HepG2 (cell line): ENCODE measurements around the gene CAPZB. TPM values are rescaled to one million over a fixed set of nuclear protein-coding genes. Genes with fewer than 3 reads are reported as not detected.

Experiments used
- ATAC-seq: fragments of 200-7000 bp; cut with Tn5 transposase; 3 replicates; pipeline ENCODE4 v1.9.1; 2020; ENCODE audit warnings: mild to moderate bottlenecking, moderate library complexity
- BruUV-seq: library from RNA; stranded (reverse); fragments of 400-500 nt; replicated peaks from 2 replicates; lab custom pipeline; 2021; lab: Mats Ljungman, UMichigan
- CTCF ChIA-PET: fragments of 300-600 bp; formaldehyde crosslinking; extraction: SDS; loops from one replicate; lab custom pipeline; 2021; ENCODE audit warnings: low total read pairs, inconsistent platforms, low intra/inter-chr PET ratio; lab: Yijun Ruan, JAX
- POLR2A ChIA-PET: fragments of 350-600 bp; sonication (Branson Sonifier 250); formaldehyde crosslinking; loops from one replicate; lab custom pipeline; 2020; ENCODE audit warnings: antibody characterized with exemption, inconsistent platforms; lab: Yijun Ruan, JAX
- DNase-seq: peaks from one replicate; pipeline ENCODE4 v3.0.0-alpha.2; 2015; ENCODE audit warnings: low spot score
- FAIRE-seq: peaks from 3 replicates; lab custom pipeline; 2011; peaks lifted over from hg19 to GRCh38; lab: Jason Lieb, UNC
- H2AFZ ChIP-seq: one replicate; pipeline ENCODE4 v1.6.1; 2011; ENCODE audit warnings: low read length, inconsistent platforms
- H3K27ac ChIP-seq: fragments of 300-600 bp; 3 replicates; pipeline ENCODE4 v1.8.0; 2011; ENCODE audit warnings: mixed run types, mild to moderate bottlenecking, mixed read lengths, low read length, inconsistent platforms; ENCODE audit not compliant: insufficient read depth; ENCODE audit errors: extremely low read length
- H3K27me3 ChIP-seq, 2 experiments: fragments of 200-600 bp in 1 of 2; 2 replicates in 1 of 2; 3 replicates in 1 of 2; pipeline versions ENCODE4 v1.6.0 to v1.8.0; 2011; ENCODE audit warnings: low read length in 2 of 2, mild to moderate bottlenecking in 2 of 2, moderate library complexity in 2 of 2, inconsistent platforms in 1 of 2; ENCODE audit not compliant: insufficient read depth in 2 of 2, control insufficient read depth in 1 of 2
- H3K36me3 ChIP-seq, 2 experiments: fragments of 200-600 bp in 1 of 2; replicated peaks in 1 of 2; 2 replicates in 1 of 2; 3 replicates in 1 of 2; pipeline versions ENCODE4 v1.5.1 to v1.8.0; 2011; ENCODE audit warnings: low read length in 2 of 2, inconsistent platforms in 1 of 2; ENCODE audit not compliant: insufficient read depth in 2 of 2, control insufficient read depth in 1 of 2
- H3K4me1 ChIP-seq: 2 replicates; pipeline ENCODE4 v1.5.1; 2012; ENCODE audit warnings: low read length, inconsistent platforms; ENCODE audit not compliant: insufficient read depth
- H3K4me2 ChIP-seq: 2 replicates; pipeline ENCODE4 v1.6.0; 2011; ENCODE audit warnings: low read depth, low read length, inconsistent platforms
- H3K4me3 ChIP-seq, 3 experiments: fragments of 200-600 bp in 1 of 3; sonication (generic), shearing (Covaris generic) in 1 of 3; replicated peaks in 1 of 3; 2 replicates each; pipeline ENCODE4 v1.5.1; 2011 to 2016; ENCODE audit warnings: low read length in 3 of 3, inconsistent platforms in 2 of 3, low read depth in 2 of 3, mild to moderate bottlenecking in 2 of 3, control low read depth in 1 of 3, mixed read lengths in 1 of 3; ENCODE audit not compliant: insufficient read depth in 1 of 3
- H3K79me2 ChIP-seq: one replicate; pipeline ENCODE4 v1.6.1; 2011; ENCODE audit warnings: low read length, inconsistent platforms; ENCODE audit not compliant: insufficient read depth
- H3K9ac ChIP-seq: 2 replicates; pipeline ENCODE4 v1.6.0; 2011; ENCODE audit warnings: mild to moderate bottlenecking, low read depth, low read length, inconsistent platforms; ENCODE audit not compliant: insufficient read depth
- H3K9me3 ChIP-seq: 2 replicates; pipeline ENCODE4 v1.5.1; 2012; ENCODE audit warnings: mild to moderate bottlenecking, low read length
- H4K20me1 ChIP-seq: 2 replicates; pipeline ENCODE4 v1.6.0; 2011; ENCODE audit warnings: inconsistent platforms, mild to moderate bottlenecking, low read length, moderate library complexity; ENCODE audit not compliant: insufficient read depth
- MLLT10 ChIP-seq: sonication (generic); formaldehyde crosslinking; IDR thresholded peaks from 2 replicates; pipeline ENCODE4 v1.4.0; 2020; ENCODE audit warnings: missing genetic modification reagents
- ZBTB26 ChIP-seq: IDR thresholded peaks from 2 replicates; pipeline ENCODE4 v1.6.1; 2016; ENCODE audit warnings: missing compliant biosample characterization, missing genetic modification reagents, borderline replicate concordance
- ZNF121 ChIP-seq: sonication (generic); formaldehyde crosslinking; IDR thresholded peaks from 2 replicates; pipeline ENCODE4 v1.5.0; 2020; ENCODE audit warnings: mild to moderate bottlenecking, missing genetic modification reagents
- ZNF501 ChIP-seq: sonication (generic); formaldehyde crosslinking; IDR thresholded peaks from 2 replicates; pipeline ENCODE4 v1.5.1; 2020; ENCODE audit warnings: mild to moderate bottlenecking, moderate library complexity, missing genetic modification reagents
- ZNF770 ChIP-seq: sonication (generic); formaldehyde crosslinking; IDR thresholded peaks from 2 replicates; pipeline ENCODE4 v1.5.0; 2020; ENCODE audit warnings: mild to moderate bottlenecking, missing genetic modification reagents
- WGBS: methylation state at CpG from one replicate; pipeline ENCODE4 v1.1.6; 2017; ENCODE audit warnings: low lambda C conversion rate; 5-methylcytosine and 5-hydroxymethylcytosine counted together
- in situ Hi-C: cut with HindIII; loops from 2 replicates; pipeline ENCODE4 v1.10.0; 2017; ENCODE audit warnings: low pct_unique_long_range_greater_than_20kb; ENCODE audit not compliant: extremely low pct_ligation_motif_present
- intact Hi-C: fragments of 100-400 bp; cut with micrococcal nuclease; formaldehyde crosslinking; loops from one replicate; pipeline ENCODE4 v1.10.0; 2022; ENCODE audit not compliant: unreplicated experiment
- polyA plus RNA-seq, 8 experiments: library from polyadenylated mRNA; depleted of rRNA in 3 of 8; stranded (reverse) in 7 of 8; unstranded in 1 of 8; fragments of >200 nt; fragmentation: Illumina TruSeq in 4 of 8; extraction: Trizol in 4 of 8; gene quantifications; 2 replicates each; pipeline versions ENCODE4 v1.2.1 to v1.2.3, GENCODE V29; 2011 to 2016; ENCODE audit warnings: low read depth in 4 of 8, missing spikeins in 1 of 8, mixed read lengths in 1 of 8; ENCODE audit not compliant: insufficient read depth in 1 of 8
- total RNA-seq, 5 experiments: library from RNA; depleted of rRNA; stranded (reverse); fragments of >200 nt; fragmentation: Illumina TruSeq; extraction: Trizol; gene quantifications; 2 replicates each; pipeline ENCODE4 v1.2.3, GENCODE V29; 2016; ENCODE audit warnings: low read depth in 1 of 5

CAPZB gene
- total and polyA plus RNA-seq, 2 of the 13 experiments (the other 11 are each of a cell fraction or from before 2014, with no cell fraction given) = 58.9 to 76.9 TPM

- DNase-seq (no peak), FAIRE-seq (no peak), ATAC-seq (peak; percentile 27; the same call in 1 of the 3 replicates)
- 0 out of 2 replicates have a peak, but pooled peaks cover 3% of the 10 kb centered on the region for H4K20me1 ChIP-seq
- no peak for TF ChIP-seq ZNF501 (CRISPR knock-in tag)
- TF ChIP-seq MLLT10 (CRISPR knock-in tag) = no peak
- peak; percentile 81 for TF ChIP-seq ZNF121
- TF ChIP-seq ZBTB26 = no peak
- peak; percentile 72 for TF ChIP-seq ZNF770 (CRISPR knock-in tag)
- H3K4me3 ChIP-seq = no peak overlapping the region
- H2AFZ ChIP-seq = no peak overlapping the region
- WGBS = 94% methylated on average over 13 of the region's 15 CpGs
- in situ Hi-C loops = no loop called here
- peaks cover 13% of the 10 kb centered on the region; the same call in 1 of the 2 replicates for H3K4me1 ChIP-seq
- no peaks in the 10 kb centered on the region for H3K27me3 ChIP-seq
- no peak overlapping the region for H3K9ac ChIP-seq
- H3K36me3 ChIP-seq = peaks cover 24 to 70% of the 10 kb centered on the region in 2 experiments
- H3K9me3 ChIP-seq = no peaks in the 10 kb centered on the region
- H3K4me2 ChIP-seq = no peak overlapping the region
- no peaks in the 10 kb centered on the region for H3K79me2 ChIP-seq
- H3K27ac ChIP-seq = no peak overlapping the region
- intact Hi-C loops = no loop called here
- POLR2A ChIA-PET = interaction anchor here (1.3 kb wide), 1 partner anchor 10 kb away, joined by 5 read pairs; no protein-coding TSS in a partner anchor
- CTCF ChIA-PET = interaction anchor here (1.4 kb wide), 1 partner anchor 280 kb away, joined by 4 read pairs; no protein-coding TSS in a partner anchor
- no TSS peak for BruUV-seq
Observed at GRCh38 chr1:19373211-19374082, 111.9 kb downstream of the CAPZB start.
